GM21529 (cell line): ENCODE data around the gene TXNL4B.

Source experiments
- ATAC-seq: cut with Tn5 transposase; IDR thresholded peaks from one replicate; pipeline ENCODE4 v1.9.1; 2021; ENCODE audit not compliant: unreplicated experiment

TXNL4B gene

GRCh38 chr16:72112906-72113615 lies 19.6 kb upstream of the TXNL4B start:
- no peak for ATAC-seq

- ATAC-seq, result no peak
Measured at GRCh38 chr16:72112452-72112792, 19.0 kb upstream of the TXNL4B start.

GRCh38 chr16:72111657-72112451 lies 18.4 kb upstream of the TXNL4B start:
- no peak for ATAC-seq

GRCh38 chr16:72110662-72111615 lies 17.5 kb upstream of the TXNL4B start:
- no peak for ATAC-seq

- no peak for ATAC-seq
Measured at GRCh38 chr16:72109966-72110530, 16.6 kb upstream of the TXNL4B start.

GRCh38 chr16:72109300-72109699 lies 15.9 kb upstream of the TXNL4B start:
- no peak for ATAC-seq

GRCh38 chr16:72108353-72109102 lies 15.1 kb upstream of the TXNL4B start:
- ATAC-seq, result no peak

GRCh38 chr16:72107371-72107770 lies 14.0 kb upstream of the TXNL4B start:
- no peak for ATAC-seq

- no peak for ATAC-seq
Measured at GRCh38 chr16:72105978-72106377, 12.6 kb upstream of the TXNL4B start.

- no peak for ATAC-seq
Measured at GRCh38 chr16:72104905-72105304, 11.5 kb upstream of the TXNL4B start.

- no peak for ATAC-seq
Measured at GRCh38 chr16:72101195-72101594, 7.8 kb upstream of the TXNL4B start.

- ATAC-seq, result peak; percentile 79
Measured at GRCh38 chr16:72099377-72099818, 6.0 kb upstream of the TXNL4B start.

GRCh38 chr16:72098936-72099335 lies 5.5 kb upstream of the TXNL4B start:
- ATAC-seq, result no peak

GRCh38 chr16:72094266-72094610 lies 818 bp upstream of the TXNL4B start:
- no peak for ATAC-seq

- no peak for ATAC-seq
Measured at GRCh38 chr16:72092832-72093447, 480 bp downstream of the TXNL4B start.

GRCh38 chr16:72091217-72091616 lies 2.2 kb downstream of the TXNL4B start:
- no peak for ATAC-seq

GRCh38 chr16:72085002-72085401 lies 8.4 kb downstream of the TXNL4B start:
- ATAC-seq, result no peak

- no peak for ATAC-seq
Measured at GRCh38 chr16:72084445-72084844, 9.0 kb downstream of the TXNL4B start.

- no peak for ATAC-seq
Measured at GRCh38 chr16:72083778-72084404, 9.5 kb downstream of the TXNL4B start.
